ENCODE data around the gene RANBP2. TPM values are rescaled to one million over a fixed set of nuclear protein-coding genes. Genes with fewer than 3 reads are reported as not detected.

RANBP2 gene
- total and polyA plus RNA-seq, 2 experiments from 2014 or later: 12.9 to 47.8 TPM

DNA sequence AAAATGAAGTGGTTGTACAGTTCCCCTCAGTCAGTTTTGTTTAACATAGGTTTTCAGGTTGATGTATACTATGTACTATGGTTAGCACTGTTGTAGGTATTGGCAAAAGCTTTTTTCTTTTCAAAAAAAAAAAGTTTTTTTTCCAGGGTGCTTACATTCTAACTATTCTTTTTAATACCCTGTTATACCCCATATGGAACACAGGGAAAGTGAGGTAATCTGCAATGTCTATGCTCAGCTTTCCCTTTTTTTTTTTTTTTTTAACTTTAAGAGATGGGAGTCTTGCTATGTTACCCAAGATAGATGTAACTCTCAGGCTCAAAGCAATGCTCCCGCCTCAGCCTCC, 66.7 kb downstream of the RANBP2 start:
- Histone ChIP-seq H3K27ac (peak overlapping the region; percentile 81), H2AFZ (peak overlapping the region; percentile 90), H3K27me3 (replicated peaks; ENCODE audit: insufficient read depth) (no peaks in the 10 kb centered on the region), H4K20me1 (ENCODE audit: insufficient read depth) (no peaks in the 10 kb centered on the region), H3K4me1 (ENCODE audit: insufficient read depth) (peaks cover 10% of the 10 kb centered on the region), H3K9me3 (ENCODE audit: low read depth) (no peaks in the 10 kb centered on the region), H3K4me2 (ENCODE audit: unreplicated experiment) (peak overlapping the region; percentile 97), H3K36me3 (ENCODE audit: low read depth) (peaks cover 32% of the 10 kb centered on the region), H3K9ac (peak overlapping the region; percentile 95), H3F3A (ENCODE audit: insufficient read depth) (peaks cover 30% of the 10 kb centered on the region), H3K4me3 (peak overlapping the region; percentile 91), H3K79me2 (ENCODE audit: insufficient read depth) (peaks cover 10% of the 10 kb centered on the region), H3K9me2 (ENCODE audit: insufficient read depth) (no peaks in the 10 kb centered on the region)
- 0 to 4% methylated on average over 1 of the region's 1 CpG for WGBS, 2 experiments (ENCODE audit: low coverage in 1 of 2, low lambda C conversion rate in 2 of 2, missing lambda C conversion rate in 2 of 2)
- no peak for TF ChIP-seq EZH2 (IDR thresholded peaks at IDR 0.05; ENCODE audit: insufficient read depth, poor library complexity, severe bottlenecking)
- no peak for TF ChIP-seq EZH2phosphoT487 (IDR thresholded peaks at IDR 0.05; ENCODE audit: insufficient read depth, low read depth)
- DNase-seq: no peak
- in situ Hi-C loops (cut with MboI): no loop called here

DNA sequence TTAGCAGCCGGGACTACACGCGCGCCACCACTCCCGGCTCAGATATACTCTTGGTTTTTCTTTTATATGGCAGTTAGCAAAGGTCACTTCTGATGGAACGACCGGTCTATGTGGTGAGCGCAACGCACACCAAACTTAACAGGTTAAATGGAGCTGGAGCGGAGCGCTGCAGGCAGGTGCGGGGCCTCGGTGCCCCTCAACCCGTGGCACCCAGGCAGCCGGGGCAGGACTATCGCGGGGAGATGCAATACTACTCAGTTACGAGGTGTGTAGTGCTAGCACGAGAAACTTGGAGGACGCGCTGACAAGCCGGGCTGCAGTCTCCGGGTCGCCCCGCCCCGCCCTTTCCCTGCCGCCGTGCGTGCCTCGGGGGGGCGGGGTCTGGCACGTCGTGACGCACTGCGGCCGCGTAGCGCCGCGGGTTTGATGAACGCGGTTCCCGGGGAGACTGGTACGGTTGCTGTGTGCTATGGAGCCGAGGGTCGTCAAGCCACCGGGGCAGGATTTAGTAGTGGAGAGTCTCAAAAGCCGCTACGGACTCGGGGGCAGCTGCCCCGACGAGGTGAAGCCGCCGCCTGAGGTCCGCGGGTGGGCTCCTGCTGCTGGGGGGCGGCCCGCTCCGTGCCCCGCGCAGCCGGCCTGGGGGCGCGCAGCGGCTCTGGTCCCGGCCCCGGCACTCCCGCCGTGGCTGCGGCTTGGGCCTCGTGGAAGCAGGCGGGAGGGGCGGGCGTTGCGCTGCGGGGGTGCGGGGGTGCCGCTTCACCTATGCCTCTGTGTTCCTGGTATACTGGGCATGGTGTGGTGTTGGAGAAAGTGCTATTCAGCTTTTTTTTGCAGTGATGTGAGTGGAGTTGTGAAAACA, 67.3 kb downstream of the RANBP2 start, which contains the start of gene CCDC138:
CCDC138 (plus strand) TSS at position 418 of the 862 bp plus-strand sequence; CDS start at position 470, 52 bp downstream.
- H3K9me3 ChIP-seq (ENCODE audit: low read depth): no peaks in the 10 kb centered on the region
- H3K4me1 ChIP-seq (ENCODE audit: insufficient read depth): peaks cover 10% of the 10 kb centered on the region
- no peaks in the 10 kb centered on the region for H4K20me1 ChIP-seq (ENCODE audit: insufficient read depth)
- H3K36me3 ChIP-seq (ENCODE audit: low read depth): peaks cover 32% of the 10 kb centered on the region
- in situ Hi-C loops (cut with MboI): no loop called here
- peak; percentile 97 for DNase-seq
- H2AFZ ChIP-seq: peak within 1 kb of the TSS; percentile 90
- WGBS, 2 experiments (ENCODE audit: low coverage in 1 of 2, low lambda C conversion rate in 2 of 2, missing lambda C conversion rate in 2 of 2): 1% methylated on average over 54 to 62 of the region's 78 CpGs
- TF ChIP-seq EZH2phosphoT487 (IDR thresholded peaks at IDR 0.05; ENCODE audit: insufficient read depth, low read depth): no peak
- no peak for TF ChIP-seq EZH2 (IDR thresholded peaks at IDR 0.05; ENCODE audit: insufficient read depth, poor library complexity, severe bottlenecking)
- H3K4me3 ChIP-seq: peak within 1 kb of the TSS; percentile 91
- H3F3A ChIP-seq (ENCODE audit: insufficient read depth): peaks cover 30% of the 10 kb centered on the region
- H3K79me2 ChIP-seq (ENCODE audit: insufficient read depth): peaks cover 10% of the 10 kb centered on the region
- peak within 1 kb of the TSS; percentile 97 for H3K4me2 ChIP-seq (ENCODE audit: unreplicated experiment)
- no peaks in the 10 kb centered on the region for H3K9me2 ChIP-seq (ENCODE audit: insufficient read depth)
- peak within 1 kb of the TSS; percentile 95 for H3K9ac ChIP-seq
- H3K27ac ChIP-seq: peak within 1 kb of the TSS; percentile 81
- no peaks in the 10 kb centered on the region for H3K27me3 ChIP-seq (replicated peaks; ENCODE audit: insufficient read depth)

GRCh38 chr2:108787216-108787541, 67.9 kb downstream of the RANBP2 start:
- peak overlapping the region; percentile 90 for H2AFZ ChIP-seq
- peaks cover 10% of the 10 kb centered on the region for H3K4me1 ChIP-seq (ENCODE audit: insufficient read depth)
- H3K27ac ChIP-seq: peak overlapping the region; percentile 81
- H3K4me3 ChIP-seq: peak overlapping the region; percentile 91
- no peaks in the 10 kb centered on the region for H3K9me3 ChIP-seq (ENCODE audit: low read depth)
- peak overlapping the region; percentile 95 for H3K9ac ChIP-seq
- TF ChIP-seq EZH2phosphoT487 (IDR thresholded peaks at IDR 0.05; ENCODE audit: insufficient read depth, low read depth): no peak
- TF ChIP-seq EZH2 (IDR thresholded peaks at IDR 0.05; ENCODE audit: insufficient read depth, poor library complexity, severe bottlenecking): no peak
- no peaks in the 10 kb centered on the region for H4K20me1 ChIP-seq (ENCODE audit: insufficient read depth)
- peaks cover 10% of the 10 kb centered on the region for H3K79me2 ChIP-seq (ENCODE audit: insufficient read depth)
- no peaks in the 10 kb centered on the region for H3K27me3 ChIP-seq (replicated peaks; ENCODE audit: insufficient read depth)
- in situ Hi-C loops (cut with MboI): no loop called here
- peaks cover 30% of the 10 kb centered on the region for H3F3A ChIP-seq (ENCODE audit: insufficient read depth)
- peaks cover 29% of the 10 kb centered on the region for H3K36me3 ChIP-seq (ENCODE audit: low read depth)
- 1 to 2% methylated on average over 6 of the region's 6 CpGs for WGBS, 2 experiments (ENCODE audit: low coverage in 1 of 2, low lambda C conversion rate in 2 of 2, missing lambda C conversion rate in 2 of 2)
- no peaks in the 10 kb centered on the region for H3K9me2 ChIP-seq (ENCODE audit: insufficient read depth)
- no peak for DNase-seq
- H3K4me2 ChIP-seq (ENCODE audit: unreplicated experiment): peak overlapping the region; percentile 97

GRCh38 chr2:108803045-108803736, 83.9 kb downstream of the RANBP2 start:
- no peak overlapping the region for H3K27ac ChIP-seq
- DNase-seq: no peak
- in situ Hi-C loops (cut with MboI): no loop called here

More at GRCh38 chr2:108803045-108803736, 83.9 kb downstream of the RANBP2 start:
- Histone ChIP-seq H2AFZ (no peak overlapping the region), H3K4me1 (ENCODE audit: insufficient read depth) (no peaks in the 10 kb centered on the region), H3K27me3 (replicated peaks; ENCODE audit: insufficient read depth) (no peaks in the 10 kb centered on the region), H3K9me3 (ENCODE audit: low read depth) (no peaks in the 10 kb centered on the region), H3K9ac (no peak overlapping the region), H3K4me3 (no peak overlapping the region), H3F3A (ENCODE audit: insufficient read depth) (peaks cover 5% of the 10 kb centered on the region; the same call in 1 of the 2 replicates), H4K20me1 (ENCODE audit: insufficient read depth) (no peaks in the 10 kb centered on the region), H3K9me2 (ENCODE audit: insufficient read depth) (no peaks in the 10 kb centered on the region), H3K36me3 (ENCODE audit: low read depth) (0 out of 2 replicates have a peak, but pooled peaks cover 8% of the 10 kb centered on the region), H3K79me2 (ENCODE audit: insufficient read depth) (no peaks in the 10 kb centered on the region), H3K4me2 (ENCODE audit: unreplicated experiment) (no peak overlapping the region)
- TF ChIP-seq EZH2 (IDR thresholded peaks at IDR 0.05; ENCODE audit: insufficient read depth, poor library complexity, severe bottlenecking) (no peak), EZH2phosphoT487 (IDR thresholded peaks at IDR 0.05; ENCODE audit: insufficient read depth, low read depth) (no peak)
- 98 to 99% methylated on average over 7 of the region's 7 CpGs for WGBS, 2 experiments (ENCODE audit: low coverage in 1 of 2, low lambda C conversion rate in 2 of 2, missing lambda C conversion rate in 2 of 2)
